Sigmoid colon (tissue), 4 donors: ENCODE results near the gene KCNJ11.

ENCODE experiments used
- EP300 ChIP-seq, 4 donors: sonication (generic); formaldehyde crosslinking; IDR thresholded peaks; one replicate each; pipeline ENCODE4 v1.6.1; 2017; ENCODE audit warnings: antibody characterized with exemption in 4 of 4
- POLR2A ChIP-seq, 2 donors: fragments of 450-650 bp; IDR thresholded peaks; one replicate each; pipeline ENCODE4 v1.6.1; 2016; ENCODE audit warnings: antibody characterized with exemption in 2 of 2, mild to moderate bottlenecking in 2 of 2, moderate library complexity in 2 of 2
- POLR2AphosphoS5 ChIP-seq, 4 donors: sonication (generic); formaldehyde crosslinking; IDR thresholded peaks; one replicate each; pipeline ENCODE4 v1.6.1; 2017; ENCODE audit warnings: antibody characterized with exemption in 4 of 4
- TF ChIP-seq, protein P1 (sequence below), 4 experiments: fragments of 450-650 bp in 3 of 4; fragments of 200-600 bp in 1 of 4; IDR thresholded peaks; one replicate each; pipeline ENCODE4 v1.5.1; 2016 to 2019; ENCODE audit warnings: antibody characterized with exemption in 4 of 4, mild to moderate bottlenecking in 3 of 4, moderate library complexity in 2 of 4

DNA sequence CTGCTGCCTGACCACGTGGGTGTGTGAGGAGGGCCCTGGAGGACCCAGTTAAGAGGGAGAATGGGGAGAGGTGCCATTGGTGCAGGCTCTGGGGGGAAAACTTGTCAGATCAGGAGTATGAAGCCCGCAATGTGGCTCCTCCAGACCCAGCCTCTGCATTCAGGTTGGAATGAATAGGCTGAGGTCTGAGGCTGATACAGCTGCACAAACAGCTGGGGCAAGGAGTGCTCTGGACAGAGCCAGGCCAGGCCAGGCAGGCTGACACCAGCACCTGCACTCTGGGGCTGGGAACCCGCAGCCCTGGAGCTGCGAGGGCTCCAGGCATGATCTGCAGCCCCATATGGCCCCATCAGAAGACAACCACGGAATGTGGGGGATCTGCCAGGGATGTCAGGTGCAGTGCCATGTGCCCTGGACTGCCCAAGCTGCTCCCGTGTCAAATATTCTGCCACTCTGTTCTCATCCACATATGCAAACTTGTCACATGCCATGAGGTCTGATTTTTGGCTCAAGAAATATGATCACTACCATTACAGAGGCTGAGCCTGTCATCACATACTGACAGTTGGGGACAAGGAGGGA lies 27.2 kb upstream of the KCNJ11 start:
- TF ChIP-seq, protein P1, sequence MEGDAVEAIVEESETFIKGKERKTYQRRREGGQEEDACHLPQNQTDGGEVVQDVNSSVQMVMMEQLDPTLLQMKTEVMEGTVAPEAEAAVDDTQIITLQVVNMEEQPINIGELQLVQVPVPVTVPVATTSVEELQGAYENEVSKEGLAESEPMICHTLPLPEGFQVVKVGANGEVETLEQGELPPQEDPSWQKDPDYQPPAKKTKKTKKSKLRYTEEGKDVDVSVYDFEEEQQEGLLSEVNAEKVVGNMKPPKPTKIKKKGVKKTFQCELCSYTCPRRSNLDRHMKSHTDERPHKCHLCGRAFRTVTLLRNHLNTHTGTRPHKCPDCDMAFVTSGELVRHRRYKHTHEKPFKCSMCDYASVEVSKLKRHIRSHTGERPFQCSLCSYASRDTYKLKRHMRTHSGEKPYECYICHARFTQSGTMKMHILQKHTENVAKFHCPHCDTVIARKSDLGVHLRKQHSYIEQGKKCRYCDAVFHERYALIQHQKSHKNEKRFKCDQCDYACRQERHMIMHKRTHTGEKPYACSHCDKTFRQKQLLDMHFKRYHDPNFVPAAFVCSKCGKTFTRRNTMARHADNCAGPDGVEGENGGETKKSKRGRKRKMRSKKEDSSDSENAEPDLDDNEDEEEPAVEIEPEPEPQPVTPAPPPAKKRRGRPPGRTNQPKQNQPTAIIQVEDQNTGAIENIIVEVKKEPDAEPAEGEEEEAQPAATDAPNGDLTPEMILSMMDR (IDR thresholded peaks at IDR 0.05): no peak
- TF ChIP-seq POLR2A (IDR thresholded peaks at IDR 0.05) (no peak), POLR2AphosphoS5 (IDR thresholded peaks at IDR 0.05) (no peak), EP300 (IDR thresholded peaks at IDR 0.05) (no peak)
